OCI-M2 (cell line): ENCODE results near the gene NCKAP5L.
"Not testable (repeated sequence)": the region's sequence is repeated elsewhere in the genome, so short reads cannot be mapped to it uniquely, and the experiment has no call there.

Source experiments
- DNase-seq: peaks from one replicate; lab custom pipeline; 2025; ENCODE audit not compliant: unreplicated experiment; lab: John Stamatoyannopoulos, UW

The NCKAP5L gene

DNA sequence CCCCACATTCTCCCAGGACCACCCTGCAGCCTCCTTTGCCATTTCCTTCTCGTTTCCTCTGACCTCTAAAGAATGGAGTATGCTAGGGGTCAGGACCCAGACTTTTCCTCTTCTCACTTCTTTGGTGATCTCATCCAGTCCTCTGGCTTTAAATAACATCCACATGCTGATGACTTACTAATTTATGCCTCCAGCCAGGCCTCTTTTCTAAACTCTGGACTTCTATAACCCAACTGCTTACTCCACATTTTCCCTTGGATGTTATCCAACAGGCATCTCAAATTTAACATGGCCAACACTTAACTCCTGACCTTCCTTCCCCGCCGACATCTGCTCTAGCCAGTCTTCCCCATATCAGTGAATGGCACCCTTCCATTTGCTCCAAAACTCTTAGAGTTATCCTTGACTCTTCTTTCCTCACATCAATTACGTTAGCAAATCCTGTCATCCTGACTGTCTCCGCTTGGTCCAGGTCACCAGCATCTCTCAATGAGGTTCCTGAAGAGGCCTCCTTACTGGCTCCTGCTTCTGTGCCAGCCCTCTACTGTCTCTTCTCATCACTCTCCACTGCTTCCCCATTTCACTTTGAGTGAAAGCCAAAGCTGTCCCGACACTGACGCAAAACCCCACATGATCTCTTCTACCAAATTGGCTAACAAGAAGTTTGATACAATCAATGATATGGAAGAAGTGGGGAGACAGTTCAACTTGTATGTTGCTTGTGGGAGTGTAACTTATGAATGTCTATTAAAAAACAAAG is 44.1 kb downstream of the NCKAP5L start:
- DNase-seq: no peak

DNA sequence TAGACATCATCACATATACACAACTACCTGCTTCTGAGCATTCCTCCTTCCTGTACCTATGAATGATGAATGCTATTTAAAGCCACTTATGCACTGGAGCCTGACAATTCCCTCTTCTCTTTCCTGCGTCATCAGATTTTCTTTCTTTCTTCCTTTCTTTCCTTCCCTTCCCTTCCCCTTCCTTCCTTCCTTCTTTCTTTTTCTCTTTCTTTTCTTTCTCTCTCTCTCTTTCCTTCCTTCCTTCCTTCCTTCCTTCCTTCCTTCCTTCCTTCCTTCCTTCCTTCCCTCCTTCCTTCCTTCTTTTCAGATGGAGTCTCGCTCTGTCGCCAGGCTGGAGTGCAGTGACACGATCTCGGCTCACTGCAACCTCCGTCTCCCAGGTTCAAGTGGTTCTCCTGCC is 47.3 kb downstream of the NCKAP5L start:
- DNase-seq: not testable (repeated sequence)

DNA sequence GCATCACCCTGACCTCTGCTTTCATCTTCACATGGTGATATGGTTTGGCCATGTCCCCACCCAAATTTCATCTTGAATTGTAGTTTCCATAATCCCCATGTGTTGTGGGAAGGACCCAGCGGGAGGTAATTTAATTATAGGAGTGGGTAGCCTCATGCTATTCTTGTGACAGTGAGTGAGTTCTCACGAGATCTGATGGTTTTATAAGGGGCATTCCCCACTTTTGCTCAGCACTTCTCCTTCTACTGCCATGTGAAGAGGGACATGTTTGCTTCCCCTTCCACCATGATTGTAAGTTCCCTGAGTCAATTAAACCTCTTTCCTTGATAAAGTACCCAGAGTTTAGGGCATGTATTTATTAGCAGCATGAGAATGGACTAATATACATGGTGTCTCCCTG is 48.6 kb downstream of the NCKAP5L start:
- no peak for DNase-seq

DNA sequence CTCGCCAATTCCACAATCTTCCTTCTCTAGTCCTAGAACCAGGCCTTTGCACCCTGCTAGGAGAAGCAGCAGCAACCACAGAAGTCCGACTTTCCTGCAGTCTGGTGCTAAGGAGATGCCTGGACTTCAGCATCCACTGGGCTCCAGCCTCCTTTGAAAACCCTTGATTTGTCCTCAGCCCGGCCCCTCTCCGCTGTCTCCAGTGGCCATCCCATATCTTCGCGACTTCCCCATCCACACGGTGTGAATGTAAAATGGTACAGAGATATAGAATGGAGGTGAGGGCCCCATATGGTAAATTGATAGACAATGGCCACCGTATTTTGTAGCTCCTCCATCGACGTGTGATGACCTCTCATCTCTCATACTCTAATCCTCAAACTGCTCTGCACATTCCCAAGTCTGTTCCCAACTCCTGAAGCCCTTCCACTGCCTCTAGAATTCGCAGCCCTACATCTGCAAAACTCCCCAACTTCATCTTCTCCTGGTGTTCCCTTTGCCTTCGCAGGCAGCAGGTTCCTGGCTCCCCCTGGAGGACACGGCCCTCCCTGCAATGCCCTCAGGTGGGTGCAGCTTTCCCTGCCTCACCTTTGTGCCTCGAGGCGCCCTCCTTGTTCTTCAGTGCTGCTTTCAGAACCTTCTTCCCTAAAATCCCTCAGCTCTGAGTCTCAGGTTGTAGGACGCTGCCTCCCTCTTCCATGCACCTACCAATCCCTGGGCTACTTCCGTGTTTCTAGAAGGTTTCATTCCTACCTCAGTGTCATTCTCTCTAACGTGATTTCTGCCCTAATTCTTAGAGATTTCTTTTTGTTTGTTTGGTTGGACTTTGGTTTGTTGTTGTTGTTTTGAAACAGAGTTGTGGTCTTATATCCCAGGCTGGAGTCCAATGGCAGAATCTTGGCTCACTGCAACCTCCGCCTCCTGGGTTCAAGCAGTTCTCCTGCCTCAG is 50.1 kb downstream of the NCKAP5L start:
- no peak for DNase-seq

DNA sequence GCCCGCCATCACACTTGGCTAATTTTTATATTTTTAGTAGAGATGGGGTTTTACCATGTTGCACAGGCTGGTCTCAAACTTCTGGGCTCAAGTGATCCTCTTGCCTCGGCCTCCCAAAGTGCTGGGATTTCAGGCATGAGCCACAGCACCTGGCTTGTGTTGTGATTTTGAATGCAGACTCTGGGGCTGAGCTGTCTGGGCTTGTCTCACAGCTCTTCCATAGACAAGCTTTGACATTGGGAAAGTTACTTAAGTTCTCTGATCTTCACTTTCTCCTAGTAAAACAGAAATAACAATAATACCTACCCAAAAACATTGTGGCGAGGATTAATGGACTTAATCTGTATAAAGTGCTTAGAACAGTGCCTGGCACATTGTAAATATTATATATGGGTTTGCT is 50.9 kb downstream of the NCKAP5L start:
- DNase-seq: no peak

DNA sequence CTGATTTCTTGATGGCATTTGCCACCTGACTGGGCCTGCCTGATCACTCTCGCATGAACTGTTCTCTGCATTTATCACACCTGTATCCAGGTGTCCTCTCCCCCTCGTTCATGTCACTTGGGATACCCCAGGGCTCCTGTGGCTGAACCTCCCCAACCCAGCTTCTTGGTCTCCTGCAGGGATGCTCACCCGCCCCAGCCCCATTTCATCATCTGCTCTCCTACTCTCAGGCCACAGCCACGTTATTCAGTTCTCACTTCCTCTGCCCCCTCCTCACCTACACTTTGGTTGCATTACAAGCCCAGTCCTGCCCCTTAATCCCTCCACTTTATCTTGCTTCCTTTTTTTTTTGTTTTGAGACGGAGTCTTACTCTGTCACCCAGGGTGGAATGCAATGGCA is 51.4 kb downstream of the NCKAP5L start:
- DNase-seq: no peak

DNA sequence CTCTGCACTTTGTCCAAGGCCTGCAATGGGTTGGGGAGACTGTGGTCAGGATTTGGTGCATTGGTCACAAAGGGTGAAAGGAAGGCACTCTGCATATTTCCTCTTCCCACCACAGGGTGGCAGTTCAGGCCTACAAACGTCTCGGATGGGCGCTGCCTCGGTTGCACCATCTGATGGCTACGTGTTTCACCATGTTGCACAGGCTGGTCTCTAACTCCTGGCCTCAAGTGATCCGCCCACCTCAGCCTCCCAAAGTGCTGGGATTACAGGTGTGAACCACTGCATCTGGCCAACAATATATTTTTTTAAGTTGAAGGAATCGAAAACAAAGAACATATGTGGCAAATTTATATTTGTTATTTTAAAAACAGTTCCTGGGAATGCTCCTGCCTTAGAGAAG is 51.8 kb downstream of the NCKAP5L start:
- DNase-seq: no peak

DNA sequence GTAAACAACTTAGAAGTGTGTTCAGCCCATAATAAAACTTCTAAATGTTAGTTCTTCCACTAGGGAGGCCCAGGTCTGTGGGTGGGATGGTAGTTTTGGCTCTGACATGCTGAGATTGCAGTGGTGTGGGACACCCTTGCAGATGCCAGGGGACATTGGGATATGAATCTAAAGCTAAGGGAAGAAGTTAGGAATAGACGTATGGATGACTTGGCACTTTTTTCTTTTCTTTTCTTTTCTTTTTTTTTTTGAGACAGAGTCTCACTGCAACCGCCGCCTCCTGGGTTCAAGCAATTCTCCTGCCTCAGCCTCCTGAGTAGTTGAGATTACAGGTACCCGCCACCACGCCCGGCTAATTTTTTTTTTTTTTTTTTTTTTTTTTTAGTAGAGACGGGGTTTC is 55.1 kb downstream of the NCKAP5L start:
- DNase-seq: not testable (repeated sequence)

DNA sequence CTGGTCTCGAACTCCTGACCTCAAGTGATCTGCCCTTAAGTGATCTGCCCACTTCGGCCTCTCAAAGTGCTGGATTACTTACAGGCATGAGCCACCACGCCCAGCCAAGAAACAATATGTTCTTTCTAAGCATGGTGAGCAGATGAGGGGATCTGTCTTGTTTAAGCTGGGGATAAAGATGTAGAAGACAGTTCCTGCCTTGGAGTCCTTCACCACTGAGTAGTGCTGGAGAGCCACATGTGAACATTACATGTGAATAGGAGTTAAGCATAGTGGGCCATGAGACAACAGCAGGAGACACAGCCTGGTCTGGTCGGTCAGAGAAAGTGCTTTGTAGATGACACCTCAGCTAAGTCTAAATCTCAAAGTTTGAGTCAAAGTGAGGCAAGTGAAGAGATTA is 60.9 kb downstream of the NCKAP5L start:
- DNase-seq: no peak

DNA sequence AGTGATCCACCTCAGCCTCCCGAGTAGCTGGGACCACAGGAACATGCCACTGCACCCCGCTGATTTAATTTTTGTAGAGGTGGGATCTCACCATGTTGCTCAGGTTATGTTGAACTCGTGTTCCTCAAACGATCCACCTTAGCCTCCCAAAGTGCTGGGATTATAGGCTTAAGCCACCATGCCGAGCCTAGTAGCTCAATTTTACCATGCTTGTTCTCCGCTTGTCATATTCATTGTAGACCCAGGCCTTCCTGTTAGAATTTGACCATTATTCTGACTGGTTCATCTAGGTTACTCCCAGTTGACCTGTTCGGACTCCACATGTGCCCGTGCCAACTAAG is 62.1 kb downstream of the NCKAP5L start:
- DNase-seq: no peak

DNA sequence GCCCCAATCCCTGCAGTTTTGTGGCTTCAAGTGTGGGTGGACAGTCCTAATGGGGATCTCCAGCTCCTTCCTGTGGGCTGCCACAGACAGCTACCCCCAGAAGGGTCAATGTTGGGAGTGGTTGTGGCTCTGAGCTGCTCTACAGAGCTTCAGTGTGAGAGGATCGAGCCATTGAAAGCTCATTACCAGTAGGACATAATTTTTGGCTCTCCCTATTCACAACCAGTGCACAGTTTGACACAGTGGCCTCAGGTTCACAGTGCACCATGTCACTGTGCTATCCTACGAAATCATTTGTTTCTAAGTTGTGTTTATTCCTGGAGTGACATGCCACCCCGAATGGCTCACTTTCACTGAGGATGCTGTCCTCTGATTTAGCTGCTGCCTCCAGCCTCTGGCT is 64.1 kb downstream of the NCKAP5L start:
- no peak for DNase-seq

DNA sequence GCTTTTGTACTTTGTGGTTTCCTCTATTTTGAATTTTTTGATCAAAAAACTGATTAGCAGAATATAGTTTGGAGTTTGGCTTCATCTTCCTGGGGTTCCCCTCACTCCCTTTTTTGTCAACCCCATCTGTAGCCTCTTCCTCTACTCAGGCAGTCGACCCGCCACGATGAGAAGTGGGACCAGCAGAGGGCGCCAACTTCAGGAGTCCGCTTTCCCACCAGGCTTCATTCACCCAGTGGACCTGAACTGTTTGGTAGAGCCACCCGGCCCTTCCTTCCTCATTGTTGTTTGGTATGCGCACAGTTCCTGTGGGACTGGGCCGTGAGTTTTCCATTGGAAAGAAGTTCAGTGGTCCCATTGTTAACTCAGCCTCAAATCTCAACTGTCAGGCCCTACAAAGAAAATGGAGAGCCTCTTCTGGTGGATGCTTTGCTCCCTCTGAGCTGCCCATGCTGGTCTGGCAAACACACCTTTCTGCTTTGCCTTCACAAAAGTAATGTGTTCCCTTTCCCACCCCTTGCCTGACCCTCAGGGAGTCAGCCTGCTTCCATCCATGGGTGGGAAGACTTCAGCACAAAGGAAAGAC is 65.1 kb downstream of the NCKAP5L start:
- no peak for DNase-seq

DNA sequence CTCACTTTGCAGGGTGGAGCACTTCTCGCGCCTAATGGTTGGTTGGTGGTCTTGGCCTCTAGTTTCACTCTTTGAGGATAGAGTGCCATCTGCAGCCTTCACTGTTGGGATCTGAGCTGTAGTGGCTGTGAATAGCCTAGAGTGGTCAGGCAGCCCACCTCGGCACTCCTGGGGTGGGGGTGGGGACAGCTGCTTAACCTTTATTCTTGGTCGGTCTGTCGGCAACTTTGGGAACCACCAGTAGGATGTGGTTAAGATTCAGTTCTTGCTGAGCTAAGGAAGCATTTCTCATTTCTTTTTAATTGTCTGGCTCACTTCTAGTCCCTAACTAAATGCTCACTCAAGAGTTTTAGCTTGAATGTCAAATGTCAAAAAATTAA is 65.8 kb downstream of the NCKAP5L start:
- DNase-seq: no peak

DNA sequence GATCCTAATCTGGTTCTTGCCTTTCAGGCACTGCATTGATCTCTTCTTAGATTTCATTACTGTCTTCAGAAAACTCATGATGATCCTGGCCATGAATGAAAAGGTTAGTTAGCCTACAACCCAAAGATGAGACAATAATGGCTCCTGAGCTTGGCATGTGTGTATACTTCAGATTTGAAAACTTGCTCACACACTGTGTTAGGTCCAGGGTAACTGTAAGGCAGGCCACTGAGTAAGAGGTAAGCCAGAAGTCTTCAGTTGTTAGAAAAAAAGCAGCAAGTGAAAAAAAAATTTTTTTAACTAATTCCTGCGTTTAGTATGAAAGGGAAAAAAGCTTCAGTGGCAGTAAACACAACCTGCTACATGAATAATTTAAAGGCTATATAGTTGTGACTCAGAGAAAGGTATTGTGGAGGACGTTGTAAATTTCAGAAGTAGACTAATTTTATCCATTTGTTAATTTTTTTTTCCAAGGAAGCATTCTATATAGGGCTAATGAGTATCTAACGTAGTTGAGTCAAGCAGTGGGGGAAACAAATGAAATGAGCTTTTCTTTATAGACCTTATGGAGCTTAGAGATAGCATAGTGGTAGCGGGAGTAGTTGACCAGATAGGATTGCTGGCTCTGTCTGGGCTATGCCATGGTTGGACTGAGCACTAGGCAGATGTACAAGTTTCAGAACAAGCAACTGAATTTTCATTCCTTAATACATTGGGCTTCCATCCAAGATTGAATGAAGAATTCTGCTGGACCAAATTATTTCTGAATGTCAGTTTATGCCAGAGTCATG is 66.3 kb downstream of the NCKAP5L start:
- DNase-seq: no peak

DNA sequence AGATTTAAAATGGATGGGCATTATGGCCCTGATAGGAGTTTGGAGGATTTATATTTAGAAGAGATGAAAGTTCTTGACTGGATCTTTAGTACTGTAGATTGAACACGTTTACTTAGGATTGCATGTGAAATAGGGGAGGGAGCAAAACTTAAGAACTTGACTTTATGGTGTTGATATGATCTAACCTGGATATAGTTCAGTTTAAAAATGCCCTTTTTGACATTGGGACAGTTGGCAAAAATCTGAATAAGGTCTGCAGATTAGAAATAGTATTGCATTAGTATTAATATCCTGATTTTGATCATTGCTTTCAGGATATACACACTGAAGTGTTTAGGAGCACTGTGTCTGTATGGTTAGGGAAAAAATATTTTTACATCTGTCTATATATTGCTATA is 77.2 kb downstream of the NCKAP5L start:
- DNase-seq: no peak

DNA sequence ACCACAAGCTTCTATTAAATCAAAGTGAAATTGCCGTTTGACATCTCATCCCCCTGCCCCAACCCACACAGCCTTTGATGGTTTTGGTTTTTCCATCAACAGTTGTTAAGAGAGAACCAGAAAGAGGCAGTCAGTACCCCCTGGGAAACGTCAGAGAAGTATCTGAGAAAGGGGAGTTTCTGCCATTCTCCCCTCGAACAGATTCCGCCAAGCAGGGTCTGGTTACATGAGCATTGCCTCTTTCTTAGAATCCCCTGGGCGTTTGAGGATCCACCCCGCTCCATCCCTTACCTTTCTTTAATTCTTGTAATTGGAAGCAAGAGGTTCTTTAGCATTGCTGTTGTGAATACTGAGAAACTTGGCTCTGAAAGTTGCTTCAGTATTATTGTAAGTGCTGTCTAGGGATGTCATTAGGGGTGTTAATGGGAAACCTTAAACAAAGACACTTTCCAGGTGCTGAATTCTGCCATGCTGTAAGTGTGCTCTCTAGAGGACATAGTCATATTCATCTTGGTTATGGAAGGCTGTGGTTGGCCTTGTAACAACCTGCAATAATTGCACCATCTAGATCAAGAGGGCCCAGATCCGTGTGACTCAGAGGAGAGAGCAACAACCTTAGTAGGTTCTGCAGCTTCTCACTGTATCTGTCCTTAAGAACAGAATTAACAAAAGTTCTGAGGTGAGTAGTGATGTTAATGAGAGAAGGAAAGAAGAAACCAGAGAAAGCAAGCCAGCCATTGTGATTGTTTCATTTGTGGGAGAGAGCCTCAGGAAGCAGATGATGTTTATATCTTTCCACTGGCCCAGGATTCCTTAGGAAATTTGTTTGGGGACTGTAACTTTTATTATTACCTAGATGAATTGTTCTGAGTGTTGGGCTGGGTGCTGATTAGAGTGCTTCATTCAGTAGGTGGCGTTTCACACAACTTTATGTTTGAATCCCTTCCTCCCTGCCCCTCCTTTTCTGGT is 77.9 kb downstream of the NCKAP5L start:
- no peak for DNase-seq

DNA sequence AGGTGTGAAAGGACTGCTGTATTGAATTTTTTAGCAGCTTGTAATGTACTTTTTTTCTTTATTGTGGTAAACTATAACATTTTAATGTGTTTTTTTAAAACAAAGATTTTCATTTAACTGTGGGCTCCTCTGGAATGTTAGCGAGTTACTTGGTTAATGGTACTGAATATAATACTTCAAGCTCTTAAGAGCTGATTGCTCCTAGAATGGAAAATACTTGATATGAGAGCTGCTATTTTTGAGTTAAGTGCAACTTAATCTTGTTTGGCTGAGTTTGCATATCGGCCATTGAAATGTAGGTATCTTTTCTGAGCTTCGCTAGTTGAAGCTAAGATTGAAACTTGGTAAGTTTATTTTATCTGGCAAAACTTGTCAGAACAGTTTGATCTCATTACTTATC is 79.4 kb downstream of the NCKAP5L start:
- DNase-seq: no peak

DNA sequence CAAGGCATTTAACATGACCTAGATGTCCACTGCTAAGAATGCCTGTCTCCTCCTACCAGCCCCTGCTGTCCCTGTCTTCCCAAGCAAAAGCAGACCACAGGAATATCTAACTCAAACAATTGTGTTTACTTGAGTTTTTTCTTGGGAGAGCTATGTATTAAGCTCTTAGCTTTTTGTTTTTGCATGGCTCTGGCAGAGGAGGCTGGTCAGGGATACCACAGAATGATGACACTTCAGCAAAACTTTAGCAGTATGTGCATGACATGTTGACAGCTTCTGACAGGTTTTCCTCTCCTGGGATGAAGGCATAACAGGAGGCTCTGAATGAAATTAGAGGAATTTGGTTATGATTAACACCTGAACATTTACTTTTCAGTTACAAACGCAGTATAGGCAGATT is 79.9 kb downstream of the NCKAP5L start:
- DNase-seq: no peak

DNA sequence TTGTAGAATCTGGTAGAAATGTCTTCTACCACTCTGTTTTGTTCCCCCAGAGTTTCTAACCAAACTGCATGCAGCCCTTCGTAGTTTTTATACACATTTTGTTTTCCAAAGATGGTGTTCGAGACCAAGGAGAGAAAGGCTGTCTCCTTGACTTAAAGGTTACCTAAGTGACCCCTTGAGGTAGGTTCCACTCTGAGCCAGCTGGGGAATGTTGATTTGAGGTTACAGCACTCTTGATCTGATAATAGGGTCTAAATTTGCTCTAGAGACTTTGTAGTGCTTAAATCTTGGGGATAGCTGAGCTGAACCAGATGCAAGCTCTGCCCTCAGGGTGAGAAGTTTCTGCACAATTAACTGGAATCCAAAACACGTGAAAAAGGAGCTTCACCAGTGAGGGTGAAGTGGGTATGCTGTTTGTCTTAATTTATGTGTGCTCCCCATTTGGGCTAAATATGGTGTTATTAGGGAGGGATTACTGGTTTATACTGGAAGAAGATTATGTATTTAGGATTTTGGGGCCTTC is 83.8 kb downstream of the NCKAP5L start:
- DNase-seq: no peak
